Effector memory CD8-positive, alpha-beta T cell (primary cell): ENCODE data around the gene FAM222B.
"Not testable (repeated sequence)": the region's sequence is repeated elsewhere in the genome, so short reads cannot be mapped to it uniquely, and the experiment has no call there.

Source experiments
- ATAC-seq: fragments of 150-1000 bp; cut with Tn5 transposase; replicated peaks from 2 replicates; pipeline ENCODE4 v1.10.0; 2021; ENCODE audit warnings: mild to moderate bottlenecking, moderate library complexity
- DNase-seq, 3 experiments: peaks; one replicate each; pipeline ENCODE4 v3.0.0; 2021
- H3K27ac Mint-ChIP-seq, 2 donors: one replicate each; pipeline ENCODE4 v1.8.0; 2022; ENCODE audit warnings: mild to moderate bottlenecking in 2 of 2, mixed read lengths in 2 of 2, moderate library complexity in 2 of 2
- H3K27me3 Mint-ChIP-seq, 2 donors: one replicate each; pipeline ENCODE4 v1.8.0; 2022; ENCODE audit warnings: mixed read lengths in 2 of 2
- H3K36me3 Mint-ChIP-seq: one replicate; pipeline ENCODE4 v1.8.0; 2022; ENCODE audit warnings: mild to moderate bottlenecking, moderate library complexity, mixed read lengths; ENCODE audit not compliant: insufficient read depth
- H3K4me1 Mint-ChIP-seq, 2 donors: one replicate each; pipeline ENCODE4 v1.8.0; 2022; ENCODE audit warnings: low read depth in 2 of 2, mixed read lengths in 2 of 2
- H3K4me3 Mint-ChIP-seq, 2 donors: one replicate each; pipeline ENCODE4 v1.8.0; 2022; ENCODE audit warnings: mild to moderate bottlenecking in 2 of 2, mixed read lengths in 2 of 2, moderate library complexity in 2 of 2
- H3K9me3 Mint-ChIP-seq, 2 donors: one replicate each; pipeline ENCODE4 v1.8.0; 2022; ENCODE audit warnings: mixed read lengths in 2 of 2

FAM222B gene

DNA sequence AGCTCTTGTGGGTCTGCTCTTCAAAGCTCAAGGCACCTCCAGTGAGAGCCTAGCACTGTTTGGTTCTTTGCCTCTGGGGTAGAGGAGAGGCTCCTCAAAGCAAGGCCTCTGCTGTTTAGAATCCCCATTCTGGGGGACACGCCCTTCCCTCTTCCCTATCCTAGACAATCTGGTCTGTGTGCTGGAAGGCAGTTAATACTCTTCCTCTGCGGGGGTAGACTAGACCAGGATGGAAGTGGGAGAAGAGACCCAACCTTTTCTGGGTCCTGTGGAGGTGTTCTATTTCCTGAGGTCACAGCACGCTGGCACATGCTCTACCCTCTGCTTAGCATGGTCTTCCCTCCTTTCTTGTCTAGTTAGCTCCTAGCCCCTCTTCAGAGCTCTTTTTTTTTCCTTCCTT, 20.0 kb upstream of the FAM222B start:
- DNase-seq, result no peak
- Mint-ChIP-seq H3K27me3 (no peaks in the 10 kb centered on the region), H3K9me3 (no peaks in the 10 kb centered on the region), H3K36me3 (peaks cover 34% of the 10 kb centered on the region), H3K4me3 (no peak overlapping the region), H3K4me1 (peaks cover 0 to 2% of the 10 kb centered on the region in 2 donors), H3K27ac (peak overlapping the region in 1 of 2 donors; percentile 10)
- no peak for ATAC-seq

DNA sequence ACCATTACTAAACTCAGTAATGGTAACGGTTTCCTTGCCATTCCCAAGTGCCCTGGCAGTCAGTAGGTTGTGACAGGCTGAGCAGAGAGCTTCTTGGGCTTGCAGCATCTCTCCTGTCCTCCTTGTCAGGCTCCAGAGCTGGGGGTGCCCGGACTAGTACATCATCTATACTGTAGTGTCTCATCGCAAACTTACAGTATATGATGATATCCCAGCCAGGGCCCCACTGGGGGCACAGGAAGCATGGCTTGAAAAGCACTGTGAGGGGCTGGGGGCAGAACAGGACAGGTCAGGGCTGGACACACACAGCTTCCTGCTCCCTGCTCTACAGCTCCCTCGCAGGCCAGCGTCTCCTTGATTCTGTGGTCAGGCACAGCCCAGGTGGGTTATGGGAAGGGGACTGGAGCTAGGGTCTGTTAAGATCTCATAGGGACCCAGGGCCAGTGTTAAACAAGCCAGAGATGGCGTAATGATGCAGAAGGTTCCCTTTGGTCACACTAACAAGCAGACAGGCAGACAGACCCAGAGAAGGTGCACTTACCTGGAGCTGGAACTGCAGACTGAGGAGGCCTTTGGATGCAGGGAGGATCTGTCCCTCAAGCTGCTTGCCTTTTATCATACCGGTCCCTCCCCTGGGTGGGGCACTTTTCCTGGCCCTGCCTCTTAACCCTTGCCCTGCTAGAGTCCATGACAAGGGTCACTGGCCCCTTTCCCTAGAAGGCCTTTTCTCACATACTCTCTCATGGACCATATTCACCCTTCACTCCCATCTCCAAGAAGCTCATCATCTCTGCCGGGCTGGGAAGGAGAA, 19.0 kb upstream of the FAM222B start:
- Mint-ChIP-seq H3K4me1 (peaks cover 0 to 2% of the 10 kb centered on the region in 2 donors), H3K9me3 (no peaks in the 10 kb centered on the region), H3K36me3 (peaks cover 35% of the 10 kb centered on the region), H3K27ac (peak overlapping the region; percentile 3 to 68), H3K27me3 (no peaks in the 10 kb centered on the region), H3K4me3 (no peak overlapping the region)
- ATAC-seq (no peak), DNase-seq (no peak)

DNA sequence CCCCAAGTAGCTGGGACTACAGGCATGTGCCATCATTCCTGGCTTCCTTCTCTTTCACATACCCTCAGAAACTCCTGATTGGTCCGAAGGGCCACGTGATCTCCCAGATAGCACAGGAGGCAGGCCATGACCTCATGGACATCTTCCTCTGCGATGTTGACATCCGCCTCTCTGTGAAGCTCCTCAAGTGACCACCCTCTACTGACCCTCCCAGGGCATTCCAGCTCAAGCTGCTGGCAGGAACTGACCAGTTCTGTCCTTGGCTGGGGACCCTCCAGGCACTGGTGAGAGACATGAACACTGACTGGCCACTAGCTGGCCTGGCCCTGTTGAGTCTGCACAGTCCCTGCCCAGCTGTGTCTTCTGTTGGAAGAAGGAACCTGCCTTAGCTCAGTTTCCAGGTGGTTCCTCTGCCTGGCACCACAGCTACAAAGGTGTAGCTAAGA, 17.8 kb upstream of the FAM222B start:
- Mint-ChIP-seq H3K27ac (no peak overlapping the region), H3K9me3 (no peaks in the 10 kb centered on the region), H3K27me3 (no peaks in the 10 kb centered on the region), H3K4me3 (no peak overlapping the region), H3K36me3 (peaks cover 35% of the 10 kb centered on the region), H3K4me1 (peaks cover 1 to 4% of the 10 kb centered on the region in 2 donors)
- ATAC-seq (no peak), DNase-seq (no peak)

GRCh38 chr17:28858801-28859355, 16.3 kb upstream of the FAM222B start:
- Mint-ChIP-seq H3K27ac (no peak overlapping the region), H3K27me3 (no peaks in the 10 kb centered on the region), H3K9me3 (no peaks in the 10 kb centered on the region), H3K4me1 (peaks cover 9 to 12% of the 10 kb centered on the region in 2 donors), H3K36me3 (peaks cover 35% of the 10 kb centered on the region), H3K4me3 (no peak overlapping the region)
- ATAC-seq, result no peak
- DNase-seq, result no peak

DNA sequence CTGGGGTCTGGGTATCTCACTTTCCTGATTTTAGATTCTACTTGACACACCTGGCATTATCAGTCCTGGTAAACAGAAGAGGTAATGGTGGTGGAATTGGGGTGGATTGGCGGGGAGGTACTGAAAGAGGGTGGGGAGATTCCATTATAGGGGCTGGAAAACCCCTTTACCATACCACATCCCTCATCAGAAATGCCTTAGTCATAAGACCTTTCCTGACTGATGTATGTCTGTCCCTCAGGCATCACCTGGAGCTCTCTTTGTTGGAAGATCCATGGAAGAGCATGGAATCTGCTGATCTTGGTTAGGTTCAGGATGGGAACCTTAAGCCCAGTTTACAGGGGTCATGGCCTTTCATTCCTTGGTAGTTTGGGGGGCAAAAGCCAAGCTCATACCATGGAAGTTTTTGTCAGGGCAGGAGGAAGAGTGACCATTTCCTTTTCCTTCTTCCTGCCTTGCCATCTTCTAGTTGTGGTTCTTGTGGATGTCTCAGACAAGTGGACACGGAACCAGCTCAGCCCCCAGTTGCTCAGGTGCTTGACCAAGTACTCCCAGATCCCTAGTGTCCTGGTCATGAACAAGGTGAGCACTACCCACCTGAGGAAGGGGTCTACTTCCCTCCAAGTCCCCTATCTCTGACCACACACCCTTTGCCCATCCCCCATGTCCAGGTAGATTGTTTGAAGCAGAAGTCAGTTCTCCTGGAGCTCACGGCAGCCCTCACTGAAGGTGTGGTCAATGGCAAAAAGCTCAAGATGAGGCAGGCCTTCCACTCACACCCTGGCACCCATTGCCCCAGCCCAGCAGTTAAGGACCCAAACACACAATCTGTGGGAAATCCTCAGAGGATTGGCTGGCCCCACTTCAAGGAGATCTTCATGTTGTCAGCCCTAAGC, 15.6 kb upstream of the FAM222B start:
- Mint-ChIP-seq H3K27me3 (no peaks in the 10 kb centered on the region), H3K4me3 (no peak overlapping the region), H3K9me3 (no peaks in the 10 kb centered on the region), H3K36me3 (peaks cover 35% of the 10 kb centered on the region), H3K27ac (no peak overlapping the region), H3K4me1 (peaks cover 9 to 12% of the 10 kb centered on the region in 2 donors)
- ATAC-seq (no peak), DNase-seq (no peak)

DNA sequence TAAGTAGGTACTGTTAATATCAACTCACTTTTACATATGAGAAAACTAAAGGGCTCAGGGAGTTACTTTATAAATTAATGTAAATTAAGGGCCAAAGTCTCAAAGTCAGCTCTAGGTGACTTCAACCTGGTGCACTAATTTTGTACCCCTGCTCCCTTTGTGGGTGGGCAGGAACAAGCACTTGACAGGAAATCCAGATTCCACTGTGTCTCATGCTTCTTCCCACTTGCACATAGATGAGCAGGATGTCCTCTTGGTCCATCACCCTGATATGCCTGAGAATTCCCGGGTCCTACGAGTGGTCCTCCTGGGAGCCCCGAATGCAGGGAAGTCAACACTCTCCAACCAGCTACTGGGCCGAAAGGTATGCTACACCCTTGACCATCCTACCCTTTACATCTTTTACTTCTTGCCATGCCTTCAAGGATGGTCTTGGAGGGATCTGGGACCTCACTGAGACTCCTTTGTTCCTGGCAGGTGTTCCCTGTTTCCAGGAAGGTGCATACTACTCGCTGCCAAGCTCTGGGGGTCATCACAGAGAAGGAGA, 13.5 kb upstream of the FAM222B start:
- H3K27me3 Mint-ChIP-seq, result no peaks in the 10 kb centered on the region
- H3K27ac Mint-ChIP-seq, result peak overlapping the region in 1 of 2 donors; percentile 26
- no peaks in the 10 kb centered on the region for H3K9me3 Mint-ChIP-seq

DNA sequence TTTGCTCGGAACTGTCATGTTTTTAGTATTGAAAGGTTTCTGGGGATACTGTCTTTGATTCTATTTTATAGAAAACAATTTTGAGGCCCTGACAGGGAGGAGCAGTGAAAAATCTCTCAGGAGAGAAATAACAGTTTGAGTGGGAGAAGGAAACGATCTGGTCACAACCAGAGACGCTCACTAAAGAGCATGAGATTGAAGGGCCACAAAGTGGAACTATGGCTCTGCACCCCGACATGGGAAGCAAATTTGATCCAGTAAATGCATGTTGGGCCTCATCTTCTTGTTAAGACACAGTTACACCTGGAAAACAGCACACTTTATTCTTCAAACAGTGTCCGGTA, 12.7 kb upstream of the FAM222B start:
- Mint-ChIP-seq H3K4me3 (peak overlapping the region; percentile 86 to 92), H3K4me1 (peaks cover 9 to 11% of the 10 kb centered on the region in 2 donors), H3K9me3 (no peaks in the 10 kb centered on the region), H3K27me3 (no peaks in the 10 kb centered on the region), H3K36me3 (peaks cover 30% of the 10 kb centered on the region), H3K27ac (peak overlapping the region; percentile 87 to 93)
- ATAC-seq (no peak), DNase-seq (no peak)

More for the DNA sequence above, 13.5 kb upstream of the FAM222B start:
- no peak for ATAC-seq
- Mint-ChIP-seq H3K36me3 (peaks cover 33% of the 10 kb centered on the region), H3K4me3 (peak overlapping the region; percentile 86 to 92), H3K4me1 (peaks cover 9 to 11% of the 10 kb centered on the region in 2 donors)
- DNase-seq, result no peak

GRCh38 chr17:28854457-28855335, 12.1 kb upstream of the FAM222B start, which contains the start of gene ERAL1:
Gene ERAL1, plus strand, starts transcription at chr17:28855016. Its CDS starts 19 bp downstream, at chr17:28855035.
- Mint-ChIP-seq H3K4me3 (peak within 1 kb of the TSS; percentile 86 to 92), H3K4me1 (peaks cover 9 to 11% of the 10 kb centered on the region in 2 donors), H3K9me3 (no peaks in the 10 kb centered on the region), H3K27ac (peak within 1 kb of the TSS; percentile 87 to 93), H3K36me3 (peaks cover 24% of the 10 kb centered on the region), H3K27me3 (no peaks in the 10 kb centered on the region)
- ATAC-seq, result peak; percentile 99
- DNase-seq, result peak; percentile 73 to 79 (median 75)

DNA sequence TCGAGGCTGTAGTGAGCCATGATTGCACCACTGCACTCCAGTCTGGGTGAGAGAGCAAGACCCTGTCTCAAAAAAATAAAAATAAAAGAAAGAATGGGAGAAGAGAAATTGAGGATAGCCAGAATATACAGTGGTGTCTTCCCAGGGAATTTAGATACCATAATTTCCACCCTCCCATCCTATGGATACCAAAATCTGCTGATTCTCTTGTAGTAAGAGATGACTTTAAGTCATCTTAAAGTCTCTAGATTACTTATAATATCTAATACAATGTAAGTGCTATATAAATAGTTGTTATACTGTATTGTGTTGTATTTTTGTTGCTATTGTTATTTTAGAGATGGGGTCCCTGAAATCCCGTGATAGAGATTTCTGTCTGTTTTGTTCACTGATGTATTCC, 10.7 kb upstream of the FAM222B start:
- Mint-ChIP-seq H3K36me3 (peaks cover 10% of the 10 kb centered on the region), H3K4me1 (peaks cover 9 to 11% of the 10 kb centered on the region in 2 donors), H3K27ac (no peak overlapping the region), H3K4me3 (peak overlapping the region in 1 of 2 donors; percentile 86), H3K9me3 (no peaks in the 10 kb centered on the region), H3K27me3 (no peaks in the 10 kb centered on the region)
- DNase-seq (no peak), ATAC-seq (no peak)

GRCh38 chr17:28849281-28849680, 6.7 kb upstream of the FAM222B start:
- ATAC-seq (no peak), DNase-seq (no peak)
- Mint-ChIP-seq H3K9me3 (no peaks in the 10 kb centered on the region), H3K27me3 (no peaks in the 10 kb centered on the region), H3K27ac (no peak overlapping the region), H3K36me3 (no peaks in the 10 kb centered on the region), H3K4me3 (no peak overlapping the region), H3K4me1 (peaks cover 0 to 3% of the 10 kb centered on the region in 2 donors)

DNA sequence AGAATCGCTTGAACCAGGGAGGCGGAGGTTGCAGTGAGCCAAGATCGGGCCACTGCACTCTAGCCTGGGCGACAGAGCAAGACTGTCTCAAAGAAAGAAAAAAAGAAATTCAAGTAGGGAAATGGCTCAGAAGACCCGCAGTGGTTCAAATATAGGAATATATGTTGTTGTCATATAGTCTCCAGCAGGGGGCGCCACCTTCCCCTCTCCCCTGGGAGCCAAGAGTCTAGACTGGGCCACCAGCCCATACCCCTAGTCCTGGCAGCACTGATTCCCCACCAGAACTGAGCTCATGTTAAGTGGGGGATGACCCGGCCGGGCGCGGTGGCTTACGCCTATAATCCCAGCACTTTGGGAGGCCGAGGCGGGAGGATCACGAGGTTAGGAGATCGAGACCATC, 6.1 kb upstream of the FAM222B start:
- ATAC-seq (peak; percentile 69), DNase-seq (peak; percentile 21 to 40 (median 38))
- not testable (repeated sequence) for H3K27ac Mint-ChIP-seq, H3K4me3 Mint-ChIP-seq, H3K9me3 Mint-ChIP-seq, H3K27me3 Mint-ChIP-seq, H3K4me1 Mint-ChIP-seq, H3K36me3 Mint-ChIP-seq

GRCh38 chr17:28846699-28847098, 4.1 kb upstream of the FAM222B start:
- not testable (repeated sequence) for DNase-seq, ATAC-seq, H3K4me3 Mint-ChIP-seq, H3K4me1 Mint-ChIP-seq, H3K27ac Mint-ChIP-seq, H3K27me3 Mint-ChIP-seq, H3K36me3 Mint-ChIP-seq, H3K9me3 Mint-ChIP-seq
